ENCODE measurements around the gene AGFG2.
"Not testable (repeated sequence)": the region's sequence is repeated elsewhere in the genome, so short reads cannot be mapped to it uniquely, and the experiment has no call there.

AGFG2 gene, protein sequence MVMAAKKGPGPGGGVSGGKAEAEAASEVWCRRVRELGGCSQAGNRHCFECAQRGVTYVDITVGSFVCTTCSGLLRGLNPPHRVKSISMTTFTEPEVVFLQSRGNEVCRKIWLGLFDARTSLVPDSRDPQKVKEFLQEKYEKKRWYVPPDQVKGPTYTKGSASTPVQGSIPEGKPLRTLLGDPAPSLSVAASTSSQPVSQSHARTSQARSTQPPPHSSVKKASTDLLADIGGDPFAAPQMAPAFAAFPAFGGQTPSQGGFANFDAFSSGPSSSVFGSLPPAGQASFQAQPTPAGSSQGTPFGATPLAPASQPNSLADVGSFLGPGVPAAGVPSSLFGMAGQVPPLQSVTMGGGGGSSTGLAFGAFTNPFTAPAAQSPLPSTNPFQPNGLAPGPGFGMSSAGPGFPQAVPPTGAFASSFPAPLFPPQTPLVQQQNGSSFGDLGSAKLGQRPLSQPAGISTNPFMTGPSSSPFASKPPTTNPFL

DNA sequence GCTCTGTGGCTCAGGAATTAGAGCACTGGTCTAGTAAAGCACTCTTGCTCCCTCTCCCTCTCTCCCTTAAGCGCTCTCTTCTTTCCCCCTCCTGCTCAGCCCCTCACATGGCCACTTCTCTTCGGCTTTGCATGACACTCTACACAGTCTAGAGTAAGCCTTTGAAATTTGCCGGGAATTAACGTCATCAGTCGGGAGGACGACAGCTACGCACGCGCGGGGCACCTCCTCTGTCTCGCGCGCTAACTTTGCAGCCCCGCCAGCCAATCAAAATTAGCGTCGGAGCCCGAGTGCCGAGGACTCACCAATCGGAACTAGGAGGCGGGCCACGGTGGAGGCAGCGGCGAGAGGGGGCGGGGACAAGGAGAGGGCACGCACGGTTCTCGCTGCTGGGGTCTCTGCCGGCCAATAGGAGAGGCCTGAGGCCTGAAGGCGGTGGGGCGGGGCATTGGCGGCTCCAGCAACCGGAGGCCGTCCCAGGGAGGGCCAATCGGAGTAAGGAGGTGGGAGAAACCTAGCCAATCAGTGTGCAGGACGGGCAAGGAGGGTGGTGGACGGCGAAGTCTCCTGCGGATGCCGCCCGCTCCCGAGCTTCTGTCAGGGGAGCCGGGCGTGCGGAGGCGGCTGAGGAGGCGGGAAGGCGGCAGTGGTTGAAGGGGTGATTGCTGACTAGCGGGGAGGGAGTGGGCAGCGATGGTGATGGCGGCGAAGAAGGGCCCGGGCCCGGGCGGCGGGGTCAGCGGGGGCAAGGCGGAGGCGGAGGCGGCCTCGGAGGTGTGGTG, at the start of gene AGFG2:
Gene AGFG2, plus strand, starts transcription at position 550 of the 782 bp plus-strand sequence. Its CDS starts 144 bp downstream, at position 694.
- DNase-seq (ENCODE audit: low read depth, low spot score), result peak; percentile 100

- DNase-seq (ENCODE audit: low read depth, low spot score), result no peak
Measured at GRCh38 chr7:100489824-100490223, 49.2 kb upstream of the AGFG2 start.

DNA sequence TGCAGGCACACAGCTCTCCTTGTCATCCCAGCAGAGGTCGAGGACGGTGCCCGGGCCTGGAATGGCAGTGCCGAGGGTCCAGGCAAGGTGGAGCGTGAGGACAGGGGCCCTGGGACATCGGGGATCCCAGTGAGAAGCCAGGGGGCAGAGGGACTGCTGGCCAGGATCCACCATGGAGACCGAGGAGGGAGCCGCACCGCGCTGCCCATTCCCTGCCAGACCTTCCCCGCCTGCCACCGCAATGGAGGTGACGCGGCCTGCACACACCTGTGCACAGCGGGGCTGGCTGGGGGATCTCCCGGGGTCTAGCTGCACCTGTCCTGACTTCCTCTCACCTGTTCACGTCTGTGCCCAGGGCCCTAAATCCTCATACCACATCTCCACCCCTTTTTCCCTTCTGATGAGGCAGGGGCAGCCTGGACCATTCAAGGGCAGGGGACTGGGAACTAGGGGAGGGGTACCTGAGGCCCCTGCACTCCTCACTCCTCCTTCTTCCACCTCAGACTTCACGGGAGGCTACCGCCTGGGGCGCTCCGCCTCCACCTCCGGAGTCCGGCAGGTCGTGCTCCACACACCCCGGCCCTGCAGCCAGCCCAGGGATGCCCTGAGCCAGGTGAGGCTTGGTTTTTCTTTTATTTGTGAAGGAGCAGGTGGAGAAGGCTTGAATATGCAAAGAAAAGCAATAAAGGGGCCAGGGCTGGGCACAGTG, 48.4 kb upstream of the AGFG2 start:
- DNase-seq (ENCODE audit: low read depth, low spot score), result no peak

DNA sequence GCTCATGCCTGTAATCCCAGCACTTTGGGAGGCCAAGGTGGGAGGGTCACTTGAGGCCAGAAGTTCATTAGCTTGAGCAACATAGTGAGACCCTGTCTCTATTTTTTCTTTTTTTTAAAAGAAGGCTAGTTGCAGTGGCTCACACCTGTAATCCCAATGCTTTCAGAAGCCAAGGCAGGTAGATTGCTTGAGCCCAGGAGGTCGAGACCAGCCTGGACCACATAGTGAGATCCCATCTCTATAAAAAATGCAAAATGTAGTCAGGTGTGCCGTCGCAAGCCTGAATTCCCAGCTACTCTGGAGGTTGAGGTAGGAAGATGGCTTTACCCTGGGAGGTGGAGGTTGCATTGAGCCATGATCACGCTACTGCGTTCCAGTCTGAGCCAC, 47.8 kb upstream of the AGFG2 start:
- DNase-seq (ENCODE audit: low read depth, low spot score), result no peak

- no peak for DNase-seq (ENCODE audit: low read depth, low spot score)
Measured at GRCh38 chr7:100492738-100493475, 46.1 kb upstream of the AGFG2 start.

DNA sequence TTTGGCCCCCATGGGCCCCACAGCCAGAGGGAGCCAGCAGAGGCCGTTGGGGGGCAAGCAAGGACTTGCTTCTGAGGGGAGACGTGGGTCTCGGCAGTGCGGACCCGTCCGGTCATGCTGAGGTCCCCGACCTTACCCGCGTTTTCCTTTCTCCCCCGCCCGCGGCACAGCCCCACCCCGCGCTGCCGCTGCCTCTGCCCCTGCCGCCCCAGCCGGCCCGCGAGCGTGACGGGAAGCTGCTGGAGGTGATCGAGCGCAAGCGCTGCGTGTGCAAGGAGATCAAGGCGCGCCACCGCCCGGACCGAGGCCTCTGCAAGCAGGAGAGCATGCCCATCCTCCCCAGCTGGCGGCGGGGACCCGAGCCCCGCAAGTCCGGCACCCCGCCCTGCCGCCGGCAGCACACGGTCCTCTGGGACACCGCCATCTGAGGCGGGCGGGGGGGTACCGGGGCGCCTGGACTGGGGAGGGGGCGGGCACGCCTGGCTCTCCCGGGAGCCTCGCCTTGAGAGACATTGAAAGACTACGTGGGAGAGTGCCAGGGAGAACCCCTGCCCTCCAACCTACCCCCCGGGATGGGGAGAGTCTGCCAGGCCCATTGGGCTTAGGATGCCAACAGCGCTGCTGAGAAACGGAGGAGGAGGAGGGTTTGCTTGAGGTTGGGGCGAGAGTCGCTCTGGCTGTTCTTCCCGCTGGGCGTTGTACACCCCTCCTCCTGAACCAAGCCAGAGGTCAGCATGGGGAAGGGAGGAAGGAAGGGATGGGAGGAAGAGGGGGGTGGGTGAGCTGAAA, 45.3 kb upstream of the AGFG2 start:
- DNase-seq (ENCODE audit: low read depth, low spot score), result no peak

DNA sequence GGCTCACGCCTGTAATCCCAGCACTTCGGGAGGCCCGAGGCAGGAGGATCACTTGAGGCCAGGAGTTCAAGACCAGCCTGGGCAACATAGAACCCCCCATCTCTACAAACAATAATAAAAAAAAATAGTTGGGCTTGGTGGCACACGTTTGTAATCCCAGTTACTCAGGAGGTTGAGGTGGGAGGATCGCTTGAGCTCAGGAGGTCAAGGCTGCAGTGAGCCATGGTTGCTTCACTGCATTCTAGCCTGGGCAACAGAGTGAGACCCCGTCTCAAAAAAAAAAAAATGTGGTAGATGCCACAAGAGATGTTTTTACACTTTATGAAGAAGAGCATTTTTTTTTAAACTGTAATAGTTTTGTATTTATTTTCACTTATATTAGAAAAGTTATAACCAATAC, 42.5 kb upstream of the AGFG2 start:
- DNase-seq (ENCODE audit: low read depth, low spot score), result no peak

DNA sequence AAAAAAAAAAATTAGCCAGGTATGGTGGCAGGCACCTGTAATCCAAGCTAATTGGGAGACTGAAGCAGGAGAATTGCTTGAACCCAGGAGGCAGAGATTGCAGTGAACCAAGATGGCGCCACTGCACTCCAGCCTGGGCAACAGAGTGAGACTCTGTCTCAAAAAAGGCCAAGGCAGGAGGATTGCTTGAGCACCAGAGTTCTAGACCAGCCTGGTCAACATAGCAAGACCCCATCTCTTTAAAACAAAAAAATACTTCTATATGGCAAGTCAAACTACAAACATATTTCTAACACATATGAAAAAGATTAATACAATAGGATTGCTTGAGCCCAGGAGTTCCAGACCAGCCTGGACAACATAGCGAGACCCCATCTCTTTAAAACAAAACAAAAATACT, 38.3 kb upstream of the AGFG2 start:
- not testable (repeated sequence) for DNase-seq (ENCODE audit: low read depth, low spot score)

DNA sequence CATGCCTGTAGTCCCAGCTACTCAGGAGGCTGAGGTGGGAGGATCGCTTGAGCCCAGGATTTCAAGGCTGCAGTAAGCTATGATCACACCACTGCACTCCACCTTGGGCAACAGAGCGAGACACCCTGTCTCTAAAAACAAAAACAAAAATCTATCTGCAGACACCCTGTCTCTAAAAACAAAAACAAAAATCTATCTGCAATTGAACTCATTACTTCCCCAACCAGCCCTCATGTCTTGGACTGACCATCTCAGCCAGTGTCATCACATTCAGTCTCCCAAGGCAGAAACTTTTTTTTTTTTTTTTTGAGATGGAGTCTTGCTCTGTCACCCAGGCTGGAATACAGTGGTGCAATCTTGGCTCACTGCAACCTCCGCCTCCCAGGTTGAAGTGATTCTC, 35.0 kb upstream of the AGFG2 start:
- not testable (repeated sequence) for DNase-seq (ENCODE audit: low read depth, low spot score)

DNA sequence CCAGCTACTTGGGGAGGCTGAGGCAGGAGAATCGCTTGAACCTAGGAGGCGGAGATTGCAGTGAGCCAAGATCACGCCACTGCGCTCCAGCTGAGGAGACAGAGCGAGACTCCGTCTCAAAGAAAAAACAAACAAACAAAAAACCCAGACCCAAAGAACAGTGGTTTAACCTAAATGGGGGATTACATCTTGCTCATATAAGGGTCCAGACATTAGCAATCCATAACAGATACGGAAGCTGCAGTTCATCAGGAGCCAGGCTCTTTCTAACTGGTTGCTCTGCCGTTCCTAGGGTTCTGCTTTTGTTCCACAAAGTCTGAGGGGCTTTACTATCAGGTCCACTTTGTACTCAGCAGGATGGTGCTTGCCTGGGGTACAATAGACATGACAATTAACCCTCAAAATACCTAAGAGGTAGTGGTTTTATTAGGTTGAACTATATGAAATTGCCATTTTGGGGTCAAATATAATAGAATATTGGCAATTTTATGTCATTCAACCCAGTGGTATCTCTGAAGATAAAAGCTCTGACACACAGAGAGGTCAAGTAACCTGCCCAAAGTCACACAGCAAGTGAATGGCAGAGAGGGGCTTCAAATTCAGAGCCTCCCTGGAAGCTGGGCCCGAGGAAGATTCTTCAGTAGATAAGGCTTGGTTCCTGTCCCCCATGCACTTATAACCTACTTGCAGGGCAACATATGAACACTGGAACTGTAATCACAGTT, 34.0 kb upstream of the AGFG2 start:
- DNase-seq (ENCODE audit: low read depth, low spot score), result no peak

DNA sequence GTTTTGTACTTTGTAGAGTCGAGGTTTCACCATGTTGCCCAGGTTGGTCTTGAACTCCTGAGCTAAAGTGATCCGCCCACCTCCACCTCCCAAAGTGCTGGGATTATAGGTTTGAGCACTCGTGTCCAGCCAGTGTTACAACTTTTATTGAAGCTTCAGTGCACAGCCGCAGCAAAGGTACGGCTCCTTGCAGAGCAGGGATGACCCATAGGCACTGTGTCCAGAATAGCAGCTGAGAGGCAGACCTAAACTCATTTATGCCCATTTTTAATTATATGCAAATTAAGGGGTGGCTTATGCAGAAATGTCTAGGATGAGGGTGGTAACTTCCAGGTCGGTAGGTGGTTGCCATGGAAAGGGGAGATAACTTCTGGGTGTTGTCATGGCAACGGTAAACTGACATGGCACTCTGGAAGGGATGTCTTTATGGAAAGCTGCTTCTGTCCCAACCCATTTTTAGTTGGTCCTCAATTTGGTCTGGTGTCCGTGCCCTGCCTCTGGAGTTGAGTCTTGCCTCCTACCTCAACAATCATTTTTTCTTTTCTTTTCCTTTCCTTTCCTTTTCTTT, 32.6 kb upstream of the AGFG2 start:
- DNase-seq (ENCODE audit: low read depth, low spot score), result no peak

- no peak for DNase-seq (ENCODE audit: low read depth, low spot score)
Measured at GRCh38 chr7:100509231-100509630, 29.8 kb upstream of the AGFG2 start.

DNA sequence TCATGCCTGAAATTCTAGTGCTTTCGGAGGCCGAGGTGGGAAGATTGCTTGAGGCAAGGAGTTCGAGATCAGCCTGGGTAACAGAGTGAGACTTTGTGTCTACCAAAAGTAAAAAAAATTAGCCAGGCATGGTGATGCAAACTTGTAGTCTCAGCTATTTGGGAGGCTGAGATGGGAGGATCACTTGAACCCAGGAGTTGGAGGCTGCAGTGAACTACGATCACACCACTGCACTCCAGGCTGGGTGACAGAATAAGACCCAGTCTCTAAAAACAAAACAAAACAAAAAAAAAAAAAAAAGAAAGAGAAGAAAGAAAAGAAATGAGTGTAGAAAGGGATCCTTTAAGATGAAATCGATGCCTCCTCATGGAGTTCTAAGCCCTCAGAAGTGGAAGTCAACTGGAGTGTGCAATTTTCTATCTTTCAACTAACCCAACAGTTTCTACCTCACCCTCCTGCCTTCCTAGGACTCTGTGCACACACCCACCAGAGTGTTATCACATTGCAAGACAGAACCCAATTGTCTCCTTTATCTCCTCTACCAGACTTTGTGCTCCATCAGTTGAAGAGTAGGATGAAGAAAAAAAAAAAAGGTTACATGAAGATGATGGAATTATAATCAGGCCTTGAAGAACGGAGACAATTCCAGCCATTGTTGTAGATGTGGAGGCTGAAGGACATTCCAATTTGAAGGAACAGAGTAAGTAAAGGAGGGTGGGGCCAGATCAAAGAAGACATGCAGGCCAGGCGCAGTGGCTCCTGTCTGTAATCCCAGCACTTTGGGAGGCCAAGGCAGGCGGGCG, 28.4 kb upstream of the AGFG2 start:
- no peak for DNase-seq (ENCODE audit: low read depth, low spot score)

- DNase-seq (ENCODE audit: low read depth, low spot score), result no peak
Measured at GRCh38 chr7:100513212-100513810, 25.7 kb upstream of the AGFG2 start.

DNA sequence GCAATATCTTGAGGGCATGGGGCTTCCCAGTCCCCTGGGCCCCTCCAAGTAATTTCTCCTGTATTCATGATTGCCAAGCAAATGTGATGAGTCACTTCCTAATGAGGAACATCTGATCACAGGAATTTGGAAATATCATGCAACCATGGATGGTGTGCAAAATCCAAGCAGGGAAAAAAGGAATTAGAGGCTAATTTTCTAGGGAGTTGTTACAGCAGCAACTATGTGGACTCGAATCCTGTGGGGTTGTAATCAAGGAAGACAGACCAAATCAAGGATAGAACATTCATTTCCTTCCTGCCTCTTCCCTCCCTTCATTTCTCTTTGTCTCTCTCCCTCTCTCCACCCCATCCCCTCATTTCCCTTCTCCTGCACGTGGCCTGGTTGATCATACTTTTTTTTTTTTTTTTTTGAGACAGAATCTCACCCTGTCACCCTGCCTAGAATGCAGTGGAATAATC, 23.9 kb upstream of the AGFG2 start:
- DNase-seq (ENCODE audit: low read depth, low spot score), result no peak

DNA sequence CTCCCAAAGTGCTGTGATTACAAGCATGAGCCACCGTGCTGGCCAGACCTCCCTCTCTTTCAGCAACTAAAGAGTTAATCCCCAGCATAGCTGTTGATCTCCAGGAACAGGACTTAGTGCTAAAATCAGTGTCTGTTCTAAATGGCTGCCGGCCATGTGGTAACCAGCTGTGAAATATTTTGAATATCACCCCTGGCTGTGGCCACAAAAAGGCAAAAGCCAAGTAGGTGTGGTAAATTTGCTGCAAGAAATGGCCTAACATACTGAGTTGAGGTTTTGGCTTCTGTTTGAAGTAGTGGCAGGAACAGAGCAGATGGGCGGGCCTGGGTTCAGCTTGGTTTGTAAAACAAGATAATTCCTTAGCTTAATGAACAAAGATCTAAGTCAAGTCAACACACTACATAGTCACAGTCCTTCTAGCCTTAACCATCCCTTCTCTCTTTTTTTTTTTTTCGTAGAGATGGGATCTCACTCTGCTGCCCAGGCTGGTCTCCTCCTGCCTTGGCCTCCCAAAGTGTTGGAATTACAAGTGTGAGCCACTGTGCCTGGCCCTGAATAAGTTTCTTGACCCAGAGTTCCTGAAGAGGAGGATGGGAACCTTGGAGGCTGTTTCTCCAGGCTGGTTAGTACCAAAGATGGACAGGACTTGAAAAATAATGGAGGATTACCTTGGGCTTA, 22.7 kb upstream of the AGFG2 start:
- DNase-seq (ENCODE audit: low read depth, low spot score), result peak; percentile 4

DNA sequence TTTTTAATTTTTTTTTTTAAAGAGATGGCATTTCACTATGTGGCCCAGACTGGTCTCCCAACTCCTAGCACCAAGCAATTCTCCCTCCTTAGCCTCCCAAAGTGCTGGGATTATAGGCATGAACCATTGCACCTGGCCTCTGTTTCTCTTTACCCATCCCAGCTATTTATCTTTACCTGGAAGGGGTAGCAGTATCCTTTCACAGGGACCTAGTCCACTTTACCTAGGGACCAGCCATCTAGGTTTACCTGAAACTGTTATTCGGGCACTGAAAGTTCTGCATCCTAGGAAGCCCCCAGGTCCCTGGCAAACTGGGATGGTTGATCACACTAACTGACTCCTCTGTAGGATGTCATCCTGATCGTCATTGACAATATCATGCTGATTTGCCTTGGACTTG, 21.7 kb upstream of the AGFG2 start:
- DNase-seq (ENCODE audit: low read depth, low spot score), result no peak

DNA sequence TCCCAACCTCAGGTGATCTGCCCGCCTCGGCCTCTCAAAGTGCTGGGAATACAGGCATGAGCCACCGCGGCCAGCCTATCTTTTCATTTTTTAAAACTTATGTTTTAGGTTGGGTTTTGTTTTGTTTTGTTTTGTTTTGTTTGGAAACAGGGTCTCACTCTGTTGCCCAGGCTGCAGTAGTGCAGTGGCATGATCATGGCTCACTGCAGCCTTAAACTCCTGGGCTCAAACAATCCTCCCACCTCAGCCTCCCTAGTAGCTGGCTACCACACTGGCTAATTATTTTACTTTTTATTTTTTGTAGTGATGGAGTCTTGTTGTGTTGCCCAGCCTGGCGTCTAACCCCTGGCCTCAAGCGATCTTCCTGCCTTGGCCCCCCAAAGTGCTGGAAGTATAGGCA, 19.4 kb upstream of the AGFG2 start:
- DNase-seq (ENCODE audit: low read depth, low spot score), result no peak

All from activated CD4-positive, CD25-positive, alpha-beta regulatory T cell treated with anti-CD3 and anti-CD28 coated beads, Interleukin-2, amount 50 U/mL, for 16 hours (primary cell).